ENCODE results near the gene TMEM61. TPM values are rescaled to one million over a fixed set of nuclear protein-coding genes. Genes with fewer than 3 reads are reported as not detected.

Gene TMEM61
- total RNA-seq, 1 donor from 2014 or later, result 2.9 TPM

DNA sequence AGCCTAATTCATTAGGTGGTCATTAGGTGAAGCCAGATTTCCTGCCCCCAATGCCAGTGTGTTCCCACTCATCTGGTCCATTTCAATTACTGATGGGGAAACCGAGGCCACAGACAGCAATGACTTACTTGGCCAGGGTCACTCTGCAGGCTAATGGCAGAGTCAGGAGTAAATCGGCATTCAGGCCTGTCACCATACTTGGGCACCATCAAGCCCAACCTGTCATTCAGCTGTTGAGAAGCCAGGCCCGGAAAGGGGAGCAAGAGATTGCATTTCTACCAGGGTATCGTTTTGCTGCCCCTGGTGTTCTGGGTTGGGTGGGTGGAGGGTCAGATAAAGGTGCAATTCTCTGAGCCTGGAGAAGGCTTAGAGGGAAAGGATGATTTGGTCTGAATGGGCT is 8.0 kb upstream of the TMEM61 start:
- TF ChIP-seq, protein P1, sequence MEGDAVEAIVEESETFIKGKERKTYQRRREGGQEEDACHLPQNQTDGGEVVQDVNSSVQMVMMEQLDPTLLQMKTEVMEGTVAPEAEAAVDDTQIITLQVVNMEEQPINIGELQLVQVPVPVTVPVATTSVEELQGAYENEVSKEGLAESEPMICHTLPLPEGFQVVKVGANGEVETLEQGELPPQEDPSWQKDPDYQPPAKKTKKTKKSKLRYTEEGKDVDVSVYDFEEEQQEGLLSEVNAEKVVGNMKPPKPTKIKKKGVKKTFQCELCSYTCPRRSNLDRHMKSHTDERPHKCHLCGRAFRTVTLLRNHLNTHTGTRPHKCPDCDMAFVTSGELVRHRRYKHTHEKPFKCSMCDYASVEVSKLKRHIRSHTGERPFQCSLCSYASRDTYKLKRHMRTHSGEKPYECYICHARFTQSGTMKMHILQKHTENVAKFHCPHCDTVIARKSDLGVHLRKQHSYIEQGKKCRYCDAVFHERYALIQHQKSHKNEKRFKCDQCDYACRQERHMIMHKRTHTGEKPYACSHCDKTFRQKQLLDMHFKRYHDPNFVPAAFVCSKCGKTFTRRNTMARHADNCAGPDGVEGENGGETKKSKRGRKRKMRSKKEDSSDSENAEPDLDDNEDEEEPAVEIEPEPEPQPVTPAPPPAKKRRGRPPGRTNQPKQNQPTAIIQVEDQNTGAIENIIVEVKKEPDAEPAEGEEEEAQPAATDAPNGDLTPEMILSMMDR (IDR thresholded peaks at IDR 0.05; ENCODE audit: insufficient read depth, low read length, severe bottlenecking), result no peak
- no peak for FAIRE-seq
- H3K36me3 ChIP-seq (ENCODE audit: control insufficient read depth, insufficient read depth, low read length), result no peaks in the 10 kb centered on the region
- no peak for DNase-seq (ENCODE audit: low read depth)
- H3K27me3 ChIP-seq (ENCODE audit: control insufficient read depth, insufficient read depth, low read length), result no peaks in the 10 kb centered on the region
- H3K4me3 ChIP-seq (ENCODE audit: low read depth, low read length), result no peak overlapping the region

DNA sequence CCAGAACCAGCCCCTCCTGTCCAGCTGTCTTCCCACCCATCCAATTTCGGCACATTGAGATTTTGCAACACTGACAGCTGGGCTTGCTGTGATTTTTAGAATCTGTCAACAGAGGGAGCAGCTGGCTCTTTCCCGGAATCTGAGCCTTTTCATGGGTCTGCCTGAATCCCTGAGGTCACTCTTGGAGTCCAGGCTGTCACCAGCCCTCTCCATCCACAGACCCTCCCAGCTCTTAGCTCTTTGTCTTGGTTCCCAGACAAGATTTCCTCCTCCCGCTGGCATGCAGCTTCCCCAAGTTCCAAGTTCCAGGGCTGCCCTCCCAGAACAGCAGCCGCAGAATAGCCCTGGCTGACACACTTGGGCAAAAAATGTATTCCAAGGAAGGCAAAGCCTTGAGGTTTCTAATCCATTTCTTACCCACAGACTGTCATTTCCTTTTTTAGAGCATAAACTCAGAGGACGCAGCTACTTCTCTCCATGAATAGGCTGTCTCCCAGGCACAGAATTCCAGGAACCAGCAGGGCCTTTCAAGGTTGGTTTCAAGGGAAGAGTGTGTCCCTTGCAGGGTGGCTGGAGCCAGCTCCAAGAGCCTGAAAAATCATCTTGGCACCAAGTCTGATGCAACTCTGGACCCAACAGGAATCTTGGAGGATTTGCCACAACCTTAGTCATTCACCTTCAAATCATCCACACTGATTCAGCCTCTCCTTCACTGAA is 7.1 kb upstream of the TMEM61 start:
- TF ChIP-seq, protein P1 (IDR thresholded peaks at IDR 0.05; ENCODE audit: insufficient read depth, low read length, severe bottlenecking), result peak; percentile 64
- FAIRE-seq (no peak), DNase-seq (ENCODE audit: low read depth) (peak; percentile 41)
- Histone ChIP-seq H3K4me3 (ENCODE audit: low read depth, low read length) (no peak overlapping the region), H3K27me3 (ENCODE audit: control insufficient read depth, insufficient read depth, low read length) (no peaks in the 10 kb centered on the region), H3K36me3 (ENCODE audit: control insufficient read depth, insufficient read depth, low read length) (no peaks in the 10 kb centered on the region)

DNA sequence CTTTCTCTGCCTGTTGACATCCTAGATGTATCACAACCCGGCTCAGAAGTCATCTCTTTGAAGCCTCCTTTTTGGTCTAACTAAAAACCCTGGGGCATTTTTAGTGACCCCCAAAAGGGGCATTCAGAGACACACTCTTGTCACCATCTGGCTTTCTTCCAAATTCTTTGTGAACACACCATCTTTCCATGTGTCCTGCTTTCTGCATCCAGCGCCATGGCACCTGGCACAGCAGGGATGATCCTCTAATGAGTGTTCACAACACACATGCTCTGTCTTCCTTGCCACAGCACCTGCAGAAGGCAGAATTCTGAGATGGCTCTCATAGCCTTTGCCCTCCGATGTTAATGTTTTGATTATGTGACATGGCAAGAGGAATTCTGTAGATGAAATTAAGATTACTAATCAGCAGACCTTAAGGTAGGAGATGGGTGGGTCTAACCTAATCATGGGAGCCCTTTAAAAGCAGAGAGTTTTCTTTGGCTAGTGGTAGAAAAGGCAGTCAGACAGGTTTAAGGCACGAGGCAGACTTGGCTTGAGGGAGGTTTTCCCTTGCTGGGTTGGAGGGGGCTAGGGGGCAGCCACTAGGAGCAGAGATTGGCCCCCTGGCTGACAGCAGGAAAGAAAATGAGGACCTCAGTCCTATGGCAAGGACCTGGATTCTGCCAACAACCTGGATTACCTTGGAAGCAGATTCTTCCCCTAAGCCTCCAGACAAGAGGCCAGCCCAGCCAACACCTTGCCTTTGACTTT is 4.9 kb upstream of the TMEM61 start:
- TF ChIP-seq, protein P1 (IDR thresholded peaks at IDR 0.05; ENCODE audit: insufficient read depth, low read length, severe bottlenecking), result no peak
- Histone ChIP-seq H3K36me3 (ENCODE audit: control insufficient read depth, insufficient read depth, low read length) (no peaks in the 10 kb centered on the region), H3K4me3 (ENCODE audit: low read depth, low read length) (no peak overlapping the region), H3K27me3 (ENCODE audit: control insufficient read depth, insufficient read depth, low read length) (no peaks in the 10 kb centered on the region)
- FAIRE-seq (no peak), DNase-seq (ENCODE audit: low read depth) (no peak)

DNA sequence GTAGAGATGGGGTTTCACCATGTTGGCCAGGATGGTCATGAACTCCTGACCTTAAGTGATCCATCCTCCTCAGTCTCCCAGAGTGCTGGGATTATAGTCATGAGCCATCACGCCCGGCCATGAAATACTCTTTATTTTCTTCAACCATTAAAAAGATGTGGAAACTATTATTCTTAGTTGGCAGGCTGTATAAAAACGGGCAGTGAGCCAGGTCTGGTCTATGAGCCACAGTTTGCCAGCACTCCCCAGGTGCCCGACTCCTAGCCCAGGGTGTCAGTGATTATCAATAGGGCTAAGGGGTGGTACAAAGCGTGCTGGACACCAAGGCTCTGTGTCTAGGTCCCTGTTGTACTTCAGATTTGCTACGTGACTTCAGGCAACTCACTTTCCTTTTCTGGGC is 3.7 kb upstream of the TMEM61 start:
- no peak overlapping the region for H3K4me3 ChIP-seq (ENCODE audit: low read depth, low read length)
- TF ChIP-seq, protein P1 (IDR thresholded peaks at IDR 0.05; ENCODE audit: insufficient read depth, low read length, severe bottlenecking), result no peak
- DNase-seq (ENCODE audit: low read depth), result no peak
- H3K36me3 ChIP-seq (ENCODE audit: control insufficient read depth, insufficient read depth, low read length), result no peaks in the 10 kb centered on the region
- no peaks in the 10 kb centered on the region for H3K27me3 ChIP-seq (ENCODE audit: control insufficient read depth, insufficient read depth, low read length)
- FAIRE-seq, result no peak

DNA sequence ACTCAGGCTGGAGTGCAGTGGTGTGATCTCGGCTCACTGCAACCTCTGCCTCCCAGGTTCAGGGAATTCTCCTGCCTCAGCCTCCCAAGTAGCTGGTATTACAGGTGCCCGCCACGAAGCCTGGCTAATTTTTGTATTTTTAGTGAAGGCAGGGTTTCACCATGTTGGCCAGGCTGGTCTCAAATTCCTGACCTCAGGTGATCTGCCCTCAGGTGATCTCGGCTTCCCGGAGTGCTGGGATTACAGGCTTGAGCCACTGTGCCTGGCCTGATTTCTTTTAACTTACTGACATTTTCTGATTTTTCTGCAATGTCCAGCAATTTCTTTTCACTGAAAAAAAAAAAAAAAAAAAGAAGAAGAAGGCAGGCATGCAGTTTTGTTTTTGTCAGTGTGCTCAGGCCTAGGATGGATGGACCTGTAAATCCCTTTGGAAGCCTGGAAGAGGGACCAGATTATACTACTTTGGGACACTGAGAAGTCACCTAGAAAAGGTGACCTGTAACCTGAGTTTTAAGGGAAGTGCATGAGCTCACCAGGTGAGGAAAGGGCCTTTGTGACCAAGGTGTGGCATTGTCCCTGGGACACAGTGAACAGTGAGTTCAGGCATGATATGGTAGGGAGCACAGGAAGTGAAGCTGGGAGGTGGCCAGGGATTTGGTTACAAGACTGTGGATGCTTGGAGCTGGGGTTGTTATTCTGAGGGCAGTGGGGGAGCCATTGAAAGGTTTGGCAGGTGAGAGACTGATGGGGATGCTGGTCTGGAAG is 2.7 kb upstream of the TMEM61 start:
- no peaks in the 10 kb centered on the region for H3K27me3 ChIP-seq (ENCODE audit: control insufficient read depth, insufficient read depth, low read length)
- H3K36me3 ChIP-seq (ENCODE audit: control insufficient read depth, insufficient read depth, low read length), result no peaks in the 10 kb centered on the region
- DNase-seq (ENCODE audit: low read depth), result no peak
- H3K4me3 ChIP-seq (ENCODE audit: low read depth, low read length), result no peak overlapping the region
- TF ChIP-seq, protein P1 (IDR thresholded peaks at IDR 0.05; ENCODE audit: insufficient read depth, low read length, severe bottlenecking), result no peak
- FAIRE-seq, result peak; percentile 13
